ENCODE results near the gene USP48. TPM values are rescaled to one million over a fixed set of nuclear protein-coding genes. Genes with fewer than 3 reads are reported as not detected.
A peak's percentile ranks its signal among the peaks of the same experiment; 100 is the strongest.

Gene USP48
- total and polyA plus RNA-seq, 2 of the 13 experiments (the other 11 are each of a cell fraction or from before 2014, with no cell fraction given): 30.4 to 30.7 TPM

GRCh38 chr1:21659099-21659923, 123.6 kb downstream of the USP48 start (continued):
- TF ChIP-seq ZHX2 (IDR thresholded peaks at IDR 0.05; ENCODE audit: low read depth) (no peak; the same call in 1 of the 2 replicates), ZHX2 (CRISPR knock-in tag; IDR thresholded peaks at IDR 0.05; ENCODE audit: borderline replicate concordance) (peak; percentile 86; the same call in 1 of the 2 replicates), PREB (CRISPR knock-in tag; IDR thresholded peaks at IDR 0.05) (no peak; the same call in 1 of the 2 replicates), LRRFIP1 (CRISPR knock-in tag; conservative IDR thresholded peaks at IDR 0.05) (peak; percentile 93; the same call in 1 of the 2 replicates), HIVEP1 (CRISPR knock-in tag; IDR thresholded peaks at IDR 0.05) (peak; percentile 70; the same call in 1 of the 2 replicates), NRL (CRISPR knock-in tag; IDR thresholded peaks at IDR 0.05; ENCODE audit: borderline replicate concordance) (peak; percentile 85), MXI1 (IDR thresholded peaks at IDR 0.05; ENCODE audit: borderline replicate concordance, low read depth, low read length) (peak; percentile 90; the same call in 2 of the 3 replicates), EEA1 (CRISPR knock-in tag; IDR thresholded peaks at IDR 0.05; ENCODE audit: borderline replicate concordance) (peak; percentile 97), ZNF350 (CRISPR knock-in tag; IDR thresholded peaks at IDR 0.05; ENCODE audit: borderline replicate concordance, low read depth) (peak; percentile 87; the same call in 1 of the 2 replicates), RBAK (CRISPR knock-in tag; IDR thresholded peaks at IDR 0.05) (no peak), ZNF362 (CRISPR knock-in tag; IDR thresholded peaks at IDR 0.05; ENCODE audit: borderline replicate concordance) (no peak), ZNF512B (CRISPR knock-in tag; IDR thresholded peaks at IDR 0.05; ENCODE audit: borderline replicate concordance) (no peak), ZNF780A (CRISPR knock-in tag; IDR thresholded peaks at IDR 0.05) (peak; percentile 95)
